ENCODE results near the gene VWCE. TPM values are rescaled to one million over a fixed set of nuclear protein-coding genes. Genes with fewer than 3 reads are reported as not detected.

VWCE gene
- total RNA-seq, 5 donors from 2014 or later (not counting 1 experiment from before 2014, with no cell fraction given), result 0.48 to 1.3 (median 0.60) TPM

DNA sequence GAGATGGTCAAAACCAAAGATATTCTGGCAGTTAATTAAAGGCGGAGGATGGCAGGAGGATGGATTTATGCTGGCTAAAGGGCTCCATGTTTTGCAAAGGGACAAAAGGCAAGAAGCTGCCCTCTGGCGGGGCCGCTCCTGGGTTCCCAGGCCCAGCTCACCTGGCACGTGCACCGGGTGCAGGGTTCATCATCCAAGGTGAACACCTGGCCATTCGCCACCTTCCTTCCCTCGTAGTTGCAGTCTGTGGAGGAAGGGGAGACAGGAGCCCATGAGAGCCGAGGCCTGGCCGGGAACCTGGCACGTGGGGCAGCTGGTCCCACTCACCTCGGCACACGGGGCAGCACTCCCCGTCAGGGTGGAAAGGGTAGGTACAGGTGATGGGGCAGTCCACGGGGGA lies 30.3 kb downstream of the VWCE start:
- Mint-ChIP-seq H3K36me3 (no peaks in the 10 kb centered on the region), H3K27ac (no peak overlapping the region), H3K9me3 (no peaks in the 10 kb centered on the region), H3K4me1 (no peaks in the 10 kb centered on the region), H3K27me3 (no peaks in the 10 kb centered on the region), H3K4me3 (no peak overlapping the region)
- no peaks in the 10 kb centered on the region for H3K36me3 ChIP-seq (ENCODE audit: control insufficient read depth in 2 of 2, extremely low read depth in 1 of 2, insufficient read depth in 1 of 2, low read length in 1 of 2)
- peaks cover 0 to 5% of the 10 kb centered on the region in 2 experiments for H3K27me3 ChIP-seq (replicated peaks in 1 of 2; ENCODE audit: control insufficient read depth in 2 of 2, extremely low read depth in 1 of 2, insufficient read depth in 2 of 2, low read length in 1 of 2)
- H3K4me1 ChIP-seq (ENCODE audit: control insufficient read depth in 1 of 2, extremely low read depth in 1 of 2, insufficient read depth in 2 of 2, low read length in 2 of 2), result no peaks in the 10 kb centered on the region
- no peaks in the 10 kb centered on the region for H3K9me3 ChIP-seq
- POLR2A ChIA-PET, result no interaction called here
- H3K4me3 ChIP-seq (ENCODE audit: control insufficient read depth in 1 of 2, extremely low read depth in 1 of 2, low read length in 1 of 2), result no peak overlapping the region
- CTCF ChIA-PET, result no interaction called here
- ATAC-seq (replicated peaks in 1 of 4) (no peak), DNase-seq (no peak)
- WGBS (ENCODE audit: insufficient coverage), result 95% methylated on average over 10 of the region's 14 CpGs
- H3K27ac ChIP-seq (ENCODE audit: low read length), result no peak overlapping the region

GRCh38 chr11:61264371-61264770 lies 30.7 kb downstream of the VWCE start:
- Histone ChIP-seq H3K4me1 (ENCODE audit: control insufficient read depth in 1 of 2, extremely low read depth in 1 of 2, insufficient read depth in 2 of 2, low read length in 2 of 2) (no peaks in the 10 kb centered on the region), H3K27ac (ENCODE audit: low read length) (no peak overlapping the region), H3K36me3 (ENCODE audit: control insufficient read depth in 2 of 2, extremely low read depth in 1 of 2, insufficient read depth in 1 of 2, low read length in 1 of 2) (no peaks in the 10 kb centered on the region), H3K4me3 (ENCODE audit: control insufficient read depth in 1 of 2, extremely low read depth in 1 of 2, low read length in 1 of 2) (no peak overlapping the region), H3K9me3 (no peaks in the 10 kb centered on the region), H3K27me3 (replicated peaks in 1 of 2; ENCODE audit: control insufficient read depth in 2 of 2, extremely low read depth in 1 of 2, insufficient read depth in 2 of 2, low read length in 1 of 2) (peaks cover 0 to 5% of the 10 kb centered on the region in 2 experiments)
- no peaks in the 10 kb centered on the region for H3K36me3 Mint-ChIP-seq
- no peaks in the 10 kb centered on the region for H3K4me1 Mint-ChIP-seq
- no peak overlapping the region for H3K4me3 Mint-ChIP-seq
- no peaks in the 10 kb centered on the region for H3K27me3 Mint-ChIP-seq
- CTCF ChIA-PET, result no interaction called here
- 90% methylated on average over 2 of the region's 6 CpGs for WGBS (ENCODE audit: insufficient coverage)
- DNase-seq (no peak), ATAC-seq (replicated peaks in 1 of 4) (no peak)
- POLR2A ChIA-PET, result no interaction called here
- H3K27ac Mint-ChIP-seq, result no peak overlapping the region
- H3K9me3 Mint-ChIP-seq, result no peaks in the 10 kb centered on the region

GRCh38 chr11:61259363-61259762 lies 35.8 kb downstream of the VWCE start:
- no peaks in the 10 kb centered on the region for H3K4me1 ChIP-seq (ENCODE audit: control insufficient read depth in 1 of 2, extremely low read depth in 1 of 2, insufficient read depth in 2 of 2, low read length in 2 of 2)
- no peaks in the 10 kb centered on the region for H3K4me1 Mint-ChIP-seq
- H3K27me3 Mint-ChIP-seq, result peaks cover 0 to 2% of the 10 kb centered on the region in 2 donors
- POLR2A ChIA-PET, result no interaction called here
- H3K36me3 Mint-ChIP-seq, result no peaks in the 10 kb centered on the region
- no peak overlapping the region for H3K4me3 ChIP-seq (ENCODE audit: control insufficient read depth in 1 of 2, extremely low read depth in 1 of 2, low read length in 1 of 2)
- H3K9me3 Mint-ChIP-seq, result no peaks in the 10 kb centered on the region
- DNase-seq (no peak), ATAC-seq (replicated peaks in 1 of 4) (no peak)
- CTCF ChIA-PET, result no interaction called here
- 81% methylated on average over 2 of the region's 6 CpGs for WGBS (ENCODE audit: insufficient coverage)
- H3K27ac Mint-ChIP-seq, result no peak overlapping the region
- no peak overlapping the region for H3K27ac ChIP-seq (ENCODE audit: low read length)
- H3K9me3 ChIP-seq, result no peaks in the 10 kb centered on the region
- peaks cover 0 to 14% of the 10 kb centered on the region in 2 experiments for H3K27me3 ChIP-seq (replicated peaks in 1 of 2; ENCODE audit: control insufficient read depth in 2 of 2, extremely low read depth in 1 of 2, insufficient read depth in 2 of 2, low read length in 1 of 2)
- no peaks in the 10 kb centered on the region for H3K36me3 ChIP-seq (ENCODE audit: control insufficient read depth in 2 of 2, extremely low read depth in 1 of 2, insufficient read depth in 1 of 2, low read length in 1 of 2)
- no peak overlapping the region for H3K4me3 Mint-ChIP-seq

DNA sequence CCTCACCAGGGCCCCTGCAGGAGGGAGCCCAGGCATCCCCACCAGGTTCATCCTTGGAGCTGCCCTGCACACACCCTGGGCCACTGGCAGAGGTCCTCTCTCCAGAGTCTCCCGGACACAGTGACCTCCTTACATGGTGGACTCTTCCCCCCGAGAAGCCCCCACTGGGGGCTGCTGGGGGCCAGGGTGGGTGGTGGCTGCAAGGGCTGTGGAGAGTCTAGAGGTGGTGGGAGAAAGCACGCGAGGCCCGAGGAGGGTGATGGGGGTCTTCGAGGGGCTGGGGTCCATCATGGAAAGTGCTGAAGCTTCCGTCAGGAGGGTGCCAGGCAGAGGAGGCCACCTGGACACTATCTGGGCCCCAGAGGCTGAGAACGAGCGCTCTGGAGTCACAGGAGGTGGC lies 36.6 kb downstream of the VWCE start:
- peaks cover 0 to 2% of the 10 kb centered on the region in 2 donors for H3K27me3 Mint-ChIP-seq
- WGBS (ENCODE audit: insufficient coverage), result 79% methylated on average over 9 of the region's 9 CpGs
- POLR2A ChIA-PET, result no interaction called here

GRCh38 chr11:61256710-61257482 lies 38.2 kb downstream of the VWCE start:
- Histone ChIP-seq H3K4me3 (ENCODE audit: control insufficient read depth in 1 of 2, extremely low read depth in 1 of 2, low read length in 1 of 2) (no peak overlapping the region), H3K27me3 (replicated peaks in 1 of 2; ENCODE audit: control insufficient read depth in 2 of 2, extremely low read depth in 1 of 2, insufficient read depth in 2 of 2, low read length in 1 of 2) (peaks cover 0 to 14% of the 10 kb centered on the region in 2 experiments), H3K9me3 (no peaks in the 10 kb centered on the region), H3K27ac (ENCODE audit: low read length) (no peak overlapping the region), H3K36me3 (ENCODE audit: control insufficient read depth in 2 of 2, extremely low read depth in 1 of 2, insufficient read depth in 1 of 2, low read length in 1 of 2) (no peaks in the 10 kb centered on the region), H3K4me1 (ENCODE audit: control insufficient read depth in 1 of 2, extremely low read depth in 1 of 2, insufficient read depth in 2 of 2, low read length in 2 of 2) (no peaks in the 10 kb centered on the region)
- H3K36me3 Mint-ChIP-seq, result no peaks in the 10 kb centered on the region
- DNase-seq (no peak), ATAC-seq (replicated peaks in 1 of 4) (no peak)
- no peak overlapping the region for H3K27ac Mint-ChIP-seq
- peaks cover 0 to 2% of the 10 kb centered on the region in 2 donors for H3K27me3 Mint-ChIP-seq
- ChIA-PET CTCF (no interaction called here), POLR2A (interaction anchor here in 1 of 2 donors (0.6 kb wide), 1 partner anchor 1405 kb away, joined by 3 read pairs; no protein-coding TSS in a partner anchor)
- H3K9me3 Mint-ChIP-seq, result no peaks in the 10 kb centered on the region
- no peaks in the 10 kb centered on the region for H3K4me1 Mint-ChIP-seq
- H3K4me3 Mint-ChIP-seq, result no peak overlapping the region
- 96% methylated on average over 5 of the region's 18 CpGs for WGBS (ENCODE audit: insufficient coverage)

More for the DNA sequence above, 36.6 kb downstream of the VWCE start:
- H3K4me1 Mint-ChIP-seq, result no peaks in the 10 kb centered on the region
- CTCF ChIA-PET, result interaction anchor here in 1 of 2 donors (0.6 kb wide), 1 partner anchor 229 kb away, joined by 5 read pairs; no protein-coding TSS in a partner anchor
- no peaks in the 10 kb centered on the region for H3K36me3 Mint-ChIP-seq
- H3K9me3 Mint-ChIP-seq, result no peaks in the 10 kb centered on the region
- no peak for ATAC-seq (replicated peaks in 1 of 4)
- no peaks in the 10 kb centered on the region for H3K9me3 ChIP-seq
- H3K4me3 Mint-ChIP-seq, result no peak overlapping the region
- H3K4me1 ChIP-seq (ENCODE audit: control insufficient read depth in 1 of 2, extremely low read depth in 1 of 2, insufficient read depth in 2 of 2, low read length in 2 of 2), result no peaks in the 10 kb centered on the region
- no peak for DNase-seq
- no peak overlapping the region for H3K4me3 ChIP-seq (ENCODE audit: control insufficient read depth in 1 of 2, extremely low read depth in 1 of 2, low read length in 1 of 2)
- H3K27ac Mint-ChIP-seq, result no peak overlapping the region
- H3K36me3 ChIP-seq (ENCODE audit: control insufficient read depth in 2 of 2, extremely low read depth in 1 of 2, insufficient read depth in 1 of 2, low read length in 1 of 2), result no peaks in the 10 kb centered on the region
- H3K27ac ChIP-seq (ENCODE audit: low read length), result no peak overlapping the region
- peaks cover 0 to 14% of the 10 kb centered on the region in 2 experiments for H3K27me3 ChIP-seq (replicated peaks in 1 of 2; ENCODE audit: control insufficient read depth in 2 of 2, extremely low read depth in 1 of 2, insufficient read depth in 2 of 2, low read length in 1 of 2)

DNA sequence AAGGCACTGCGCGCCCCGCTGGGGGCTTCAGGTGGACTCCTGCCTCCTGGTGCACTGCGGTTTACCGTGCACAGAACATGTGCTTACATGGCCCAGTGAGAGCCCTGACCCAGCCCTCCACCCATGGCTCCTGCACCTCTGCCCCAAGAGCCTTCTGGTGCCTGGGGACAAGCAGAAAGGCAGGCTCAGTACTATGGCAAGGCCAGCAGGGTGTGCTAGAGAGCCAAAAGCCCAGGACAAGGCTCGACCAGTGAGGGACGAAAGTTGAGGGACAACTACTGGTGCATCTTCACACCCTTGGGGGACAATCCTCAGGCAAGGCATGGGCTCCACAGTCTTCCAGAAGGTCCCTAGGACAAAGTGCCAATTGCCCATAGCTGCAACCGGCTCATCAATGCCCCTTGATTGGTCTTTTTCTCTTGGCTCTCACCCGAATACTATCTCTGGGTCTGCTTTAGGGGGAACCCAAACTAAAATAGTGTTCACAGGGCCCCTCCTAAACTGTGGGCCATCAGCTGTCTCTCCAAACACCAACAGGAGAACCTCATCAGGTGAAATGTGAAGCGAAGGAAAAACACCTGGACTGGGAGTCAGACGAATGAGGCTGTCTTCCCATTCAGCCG lies 40.6 kb downstream of the VWCE start:
- Histone ChIP-seq H3K4me3 (ENCODE audit: control insufficient read depth in 1 of 2, extremely low read depth in 1 of 2, low read length in 1 of 2) (no peak overlapping the region), H3K9me3 (no peaks in the 10 kb centered on the region), H3K27me3 (replicated peaks in 1 of 2; ENCODE audit: control insufficient read depth in 2 of 2, extremely low read depth in 1 of 2, insufficient read depth in 2 of 2, low read length in 1 of 2) (peaks cover 0 to 14% of the 10 kb centered on the region in 2 experiments), H3K4me1 (ENCODE audit: control insufficient read depth in 1 of 2, extremely low read depth in 1 of 2, insufficient read depth in 2 of 2, low read length in 2 of 2) (no peaks in the 10 kb centered on the region), H3K27ac (ENCODE audit: low read length) (no peak overlapping the region), H3K36me3 (ENCODE audit: control insufficient read depth in 2 of 2, extremely low read depth in 1 of 2, insufficient read depth in 1 of 2, low read length in 1 of 2) (no peaks in the 10 kb centered on the region)
- POLR2A ChIA-PET, result no interaction called here
- Mint-ChIP-seq H3K4me3 (no peak overlapping the region), H3K4me1 (no peaks in the 10 kb centered on the region), H3K9me3 (no peaks in the 10 kb centered on the region), H3K27me3 (peaks cover 0 to 2% of the 10 kb centered on the region in 2 donors), H3K36me3 (no peaks in the 10 kb centered on the region), H3K27ac (no peak overlapping the region)
- ATAC-seq (replicated peaks in 1 of 4) (peak; percentile 68 to 81 (median 76)), DNase-seq (peak in 33 of 35 experiments; percentile 7 to 70 (median 39))
- WGBS (ENCODE audit: insufficient coverage), result 61% methylated on average over 10 of the region's 12 CpGs
- CTCF ChIA-PET, result interaction anchor here (0.6 to 1.4 kb wide), 2 partner anchors 34 to 131 kb away, joined by 4 read pairs; no protein-coding TSS in a partner anchor
